GM23338 (cell line): ENCODE results near the gene MYO1A. TPM values are rescaled to one million over a fixed set of nuclear protein-coding genes. Genes with fewer than 3 reads are reported as not detected.

Experiments used
- ATAC-seq: fragments of 200-7000 bp; cut with Tn5 transposase; 3 replicates; pipeline ENCODE4 v1.9.1; 2020
- DNase-seq: peaks from one replicate; pipeline ENCODE4 v3.0.0-alpha.2; 2015; ENCODE audit warnings: low spot score
- H2AFZ ChIP-seq: fragments of 200-600 bp; sonication (generic); 2 replicates; pipeline ENCODE4 v1.8.0; 2016; ENCODE audit warnings: antibody characterized with exemption, mild to moderate bottlenecking, moderate library complexity
- H3F3A ChIP-seq: fragments of 200-600 bp; sonication (generic); replicated peaks from 2 replicates; pipeline ENCODE4 v1.8.0; 2017; ENCODE audit warnings: antibody characterized with exemption, mixed run types, low read depth
- H3K27ac ChIP-seq: fragments of 200-600 bp; sonication (generic); 2 replicates; pipeline ENCODE4 v1.6.1; 2016; ENCODE audit warnings: low read depth
- H3K27me3 ChIP-seq: fragments of 200-600 bp; sonication (generic); 2 replicates; pipeline ENCODE4 v1.8.0; 2016; ENCODE audit warnings: mild to moderate bottlenecking, mixed run types, moderate library complexity; ENCODE audit not compliant: insufficient read depth
- H3K36me3 ChIP-seq: fragments of 200-600 bp; sonication (generic); 2 replicates; pipeline ENCODE4 v1.8.0; 2016; ENCODE audit warnings: mild to moderate bottlenecking; ENCODE audit not compliant: insufficient read depth
- H3K4me1 ChIP-seq: fragments of 200-600 bp; sonication (generic); 2 replicates; pipeline ENCODE4 v1.8.0; 2016; ENCODE audit warnings: mild to moderate bottlenecking, moderate library complexity; ENCODE audit not compliant: insufficient read depth
- H3K4me2 ChIP-seq: fragments of 200-600 bp; sonication (generic); 2 replicates; pipeline ENCODE4 v1.7.1; 2017; ENCODE audit warnings: mixed run types
- H3K4me3 ChIP-seq: fragments of 200-600 bp; sonication (generic); 2 replicates; pipeline ENCODE4 v1.6.1; 2016; ENCODE audit warnings: mixed run types
- H3K79me2 ChIP-seq: fragments of 200-600 bp; sonication (generic); replicated peaks from 2 replicates; pipeline ENCODE4 v1.8.0; 2017; ENCODE audit warnings: mild to moderate bottlenecking; ENCODE audit not compliant: insufficient read depth
- H3K9me2 ChIP-seq: fragments of 200-600 bp; sonication (generic); 2 replicates; pipeline ENCODE4 v1.8.0; 2017; ENCODE audit not compliant: insufficient read depth
- H4K20me1 ChIP-seq: fragments of 200-600 bp; sonication (generic); replicated peaks from 2 replicates; pipeline ENCODE4 v1.8.0; 2017; ENCODE audit warnings: mild to moderate bottlenecking; ENCODE audit not compliant: insufficient read depth
- H3K27ac Mint-ChIP-seq: 2 replicates; pipeline ENCODE4 v1.8.0; 2020; ENCODE audit warnings: inconsistent platforms, mild to moderate bottlenecking, moderate library complexity, mixed read lengths
- H3K27me3 Mint-ChIP-seq: 3 replicates; pipeline ENCODE4 v1.8.0; 2022; ENCODE audit warnings: low read depth, mild to moderate bottlenecking, moderate library complexity, mixed read lengths, inconsistent platforms; ENCODE audit not compliant: insufficient read depth, poor library complexity
- H3K36me3 Mint-ChIP-seq: 3 replicates; pipeline ENCODE4 v1.8.0; 2021; ENCODE audit warnings: low read depth, mild to moderate bottlenecking, inconsistent platforms, moderate library complexity, mixed read lengths
- H3K4me1 Mint-ChIP-seq: 3 replicates; pipeline ENCODE4 v1.8.0; 2020; ENCODE audit warnings: mild to moderate bottlenecking, inconsistent platforms, mixed read lengths
- H3K4me3 Mint-ChIP-seq: 3 replicates; pipeline ENCODE4 v1.8.0; 2021; ENCODE audit warnings: moderate library complexity, mild to moderate bottlenecking, inconsistent platforms, mixed read lengths
- H3K9me3 Mint-ChIP-seq: 3 replicates; pipeline ENCODE4 v1.8.0; 2020; ENCODE audit warnings: moderate library complexity, mild to moderate bottlenecking, inconsistent platforms, mixed read lengths
- CREB1 ChIP-seq: fragments of 250-450 bp; sonication (Bioruptor Pico); IDR thresholded peaks from 2 replicates; pipeline ENCODE4 v1.5.0; 2020; ENCODE audit warnings: low read depth, mild to moderate bottlenecking, moderate library complexity
- CTCF ChIP-seq, 2 experiments: fragments of 200-600 bp in 1 of 2; sonication (generic) in 1 of 2; conservative IDR thresholded peaks; 2 replicates each; pipeline versions ENCODE4 v1.5.1 to v1.6.1; 2016 to 2017; ENCODE audit warnings: antibody characterized with exemption in 2 of 2, low read depth in 2 of 2, mild to moderate bottlenecking in 2 of 2, moderate library complexity in 1 of 2
- EZH2 ChIP-seq: fragments of 200-600 bp; sonication (generic); IDR thresholded peaks from one replicate; pipeline ENCODE4 v1.8.0; 2017; ENCODE audit warnings: antibody characterized with exemption, mild to moderate bottlenecking, low read depth; ENCODE audit not compliant: unreplicated experiment
- EZH2phosphoT487 ChIP-seq: fragments of 200-600 bp; sonication (generic); IDR thresholded peaks from one replicate; pipeline ENCODE4 v1.8.1; 2018; ENCODE audit warnings: antibody characterized with exemption; ENCODE audit not compliant: unreplicated experiment
- JUNB ChIP-seq: IDR thresholded peaks from one replicate; pipeline ENCODE4 v1.6.1; 2016; ENCODE audit warnings: antibody characterized with exemption; ENCODE audit not compliant: unreplicated experiment
- NANOG ChIP-seq: IDR thresholded peaks from 2 replicates; pipeline ENCODE4 v1.6.1; 2016; ENCODE audit warnings: antibody characterized with exemption, borderline replicate concordance
- POLR2AphosphoS5 ChIP-seq: IDR thresholded peaks from 2 replicates; pipeline ENCODE4 v1.6.1; 2016; ENCODE audit warnings: antibody characterized with exemption, low read depth
- STAT1 ChIP-seq: IDR thresholded peaks from one replicate; pipeline ENCODE4 v1.6.1; 2016; ENCODE audit warnings: antibody characterized with exemption; ENCODE audit not compliant: unreplicated experiment
- ZNF114 ChIP-seq: fragments of 250-450 bp; sonication (Bioruptor Pico); IDR thresholded peaks from 2 replicates; pipeline ENCODE4 v1.5.0; 2020; ENCODE audit warnings: mild to moderate bottlenecking, moderate library complexity
- ZNF331 ChIP-seq: fragments of 250-450 bp; sonication (Bioruptor Pico); IDR thresholded peaks from 2 replicates; pipeline ENCODE4 v1.5.0; 2020; ENCODE audit warnings: low read depth, mild to moderate bottlenecking, moderate library complexity
- polyA plus RNA-seq: library from polyadenylated mRNA; unstranded; fragments of >200 nt; fragmentation: Nextera tagmentation; extraction: Ambion mirVana; gene quantifications from 2 replicates; pipeline ENCODE4 v1.2.1, GENCODE V29; 2016
- total RNA-seq: library from RNA; depleted of rRNA; stranded (reverse); fragments of >200 nt; shearing (Covaris generic); gene quantifications from 2 replicates; pipeline ENCODE4 v1.2.3, GENCODE V29; 2014
- TF ChIP-seq, protein P1 (sequence below): IDR thresholded peaks from 2 replicates; pipeline ENCODE4 v1.6.1; 2016; ENCODE audit warnings: antibody characterized with exemption
- TF ChIP-seq, protein P2 (sequence below): fragments of 250-450 bp; sonication (Bioruptor Pico); IDR thresholded peaks from 2 replicates; pipeline ENCODE4 v1.5.0; 2020; ENCODE audit warnings: mild to moderate bottlenecking, moderate library complexity
- TF ChIP-seq, protein P3 (sequence below): IDR thresholded peaks from one replicate; pipeline ENCODE4 v1.6.1; 2018; ENCODE audit warnings: antibody characterized with exemption; ENCODE audit not compliant: unreplicated experiment

MYO1A gene
- total and polyA plus RNA-seq, 2 experiments from 2014 or later: not detected

DNA sequence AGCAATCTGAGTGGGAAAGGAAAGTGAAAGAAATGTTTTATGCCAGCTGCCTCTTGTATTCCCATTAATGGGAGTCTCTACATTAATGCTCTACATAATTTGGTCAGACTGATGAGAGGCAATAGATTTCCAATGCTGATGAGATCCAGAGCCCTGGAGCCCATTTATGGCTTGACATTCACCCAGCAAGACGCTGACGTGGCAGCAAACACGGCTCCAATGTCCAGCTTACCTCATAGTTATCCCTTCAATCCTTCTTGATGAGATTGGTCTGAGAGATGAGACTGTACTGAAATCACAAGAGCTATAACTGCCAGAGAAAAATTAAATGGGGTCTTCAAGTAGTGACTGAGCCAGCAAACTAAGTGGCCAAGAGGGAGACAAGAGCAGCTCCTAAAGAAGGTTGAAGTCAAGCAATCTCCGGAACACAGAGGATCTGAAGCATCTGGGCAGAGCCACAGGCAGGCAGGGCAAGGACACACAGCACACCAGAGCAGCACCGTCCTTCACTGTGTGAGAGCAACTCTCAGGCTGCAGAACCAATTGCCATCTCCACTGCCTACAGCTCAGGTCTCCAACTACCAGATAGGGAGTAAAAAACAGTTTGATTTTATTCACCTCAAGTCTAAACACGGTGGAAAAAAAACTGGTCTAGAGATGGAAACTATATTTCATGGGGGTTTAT is 7.3 kb upstream of the MYO1A start:
- H3K4me1 Mint-ChIP-seq: no peaks in the 10 kb centered on the region
- H3K27me3 ChIP-seq: no peaks in the 10 kb centered on the region
- H3K27me3 Mint-ChIP-seq: no peaks in the 10 kb centered on the region
- no peak overlapping the region for H3K4me3 ChIP-seq
- H3K36me3 ChIP-seq: peaks cover 47% of the 10 kb centered on the region
- peaks cover 8% of the 10 kb centered on the region; the same call in 1 of the 2 replicates for H4K20me1 ChIP-seq
- H2AFZ ChIP-seq: no peak overlapping the region
- H3K27ac ChIP-seq: no peak overlapping the region
- H3K36me3 Mint-ChIP-seq: peaks cover 58% of the 10 kb centered on the region
- ATAC-seq: no peak
- no peak for DNase-seq
- no peaks in the 10 kb centered on the region for H3K79me2 ChIP-seq
- H3K27ac Mint-ChIP-seq: no peak overlapping the region
- no peaks in the 10 kb centered on the region for H3K9me3 Mint-ChIP-seq
- TF ChIP-seq STAT1 (no peak), ZNF331 (CRISPR knock-in tag) (no peak), POLR2AphosphoS5 (no peak), NANOG (no peak), EZH2phosphoT487 (no peak), JUNB (no peak), CREB1 (CRISPR knock-in tag) (no peak), CTCF (conservative IDR thresholded peaks at IDR 0.05; ENCODE audit: low read depth in 2 of 2) (no peak), EZH2 (no peak), ZNF114 (no peak)
- TF ChIP-seq, protein P1, sequence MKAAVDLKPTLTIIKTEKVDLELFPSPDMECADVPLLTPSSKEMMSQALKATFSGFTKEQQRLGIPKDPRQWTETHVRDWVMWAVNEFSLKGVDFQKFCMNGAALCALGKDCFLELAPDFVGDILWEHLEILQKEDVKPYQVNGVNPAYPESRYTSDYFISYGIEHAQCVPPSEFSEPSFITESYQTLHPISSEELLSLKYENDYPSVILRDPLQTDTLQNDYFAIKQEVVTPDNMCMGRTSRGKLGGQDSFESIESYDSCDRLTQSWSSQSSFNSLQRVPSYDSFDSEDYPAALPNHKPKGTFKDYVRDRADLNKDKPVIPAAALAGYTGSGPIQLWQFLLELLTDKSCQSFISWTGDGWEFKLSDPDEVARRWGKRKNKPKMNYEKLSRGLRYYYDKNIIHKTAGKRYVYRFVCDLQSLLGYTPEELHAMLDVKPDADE: no peak
- TF ChIP-seq, protein P2, sequence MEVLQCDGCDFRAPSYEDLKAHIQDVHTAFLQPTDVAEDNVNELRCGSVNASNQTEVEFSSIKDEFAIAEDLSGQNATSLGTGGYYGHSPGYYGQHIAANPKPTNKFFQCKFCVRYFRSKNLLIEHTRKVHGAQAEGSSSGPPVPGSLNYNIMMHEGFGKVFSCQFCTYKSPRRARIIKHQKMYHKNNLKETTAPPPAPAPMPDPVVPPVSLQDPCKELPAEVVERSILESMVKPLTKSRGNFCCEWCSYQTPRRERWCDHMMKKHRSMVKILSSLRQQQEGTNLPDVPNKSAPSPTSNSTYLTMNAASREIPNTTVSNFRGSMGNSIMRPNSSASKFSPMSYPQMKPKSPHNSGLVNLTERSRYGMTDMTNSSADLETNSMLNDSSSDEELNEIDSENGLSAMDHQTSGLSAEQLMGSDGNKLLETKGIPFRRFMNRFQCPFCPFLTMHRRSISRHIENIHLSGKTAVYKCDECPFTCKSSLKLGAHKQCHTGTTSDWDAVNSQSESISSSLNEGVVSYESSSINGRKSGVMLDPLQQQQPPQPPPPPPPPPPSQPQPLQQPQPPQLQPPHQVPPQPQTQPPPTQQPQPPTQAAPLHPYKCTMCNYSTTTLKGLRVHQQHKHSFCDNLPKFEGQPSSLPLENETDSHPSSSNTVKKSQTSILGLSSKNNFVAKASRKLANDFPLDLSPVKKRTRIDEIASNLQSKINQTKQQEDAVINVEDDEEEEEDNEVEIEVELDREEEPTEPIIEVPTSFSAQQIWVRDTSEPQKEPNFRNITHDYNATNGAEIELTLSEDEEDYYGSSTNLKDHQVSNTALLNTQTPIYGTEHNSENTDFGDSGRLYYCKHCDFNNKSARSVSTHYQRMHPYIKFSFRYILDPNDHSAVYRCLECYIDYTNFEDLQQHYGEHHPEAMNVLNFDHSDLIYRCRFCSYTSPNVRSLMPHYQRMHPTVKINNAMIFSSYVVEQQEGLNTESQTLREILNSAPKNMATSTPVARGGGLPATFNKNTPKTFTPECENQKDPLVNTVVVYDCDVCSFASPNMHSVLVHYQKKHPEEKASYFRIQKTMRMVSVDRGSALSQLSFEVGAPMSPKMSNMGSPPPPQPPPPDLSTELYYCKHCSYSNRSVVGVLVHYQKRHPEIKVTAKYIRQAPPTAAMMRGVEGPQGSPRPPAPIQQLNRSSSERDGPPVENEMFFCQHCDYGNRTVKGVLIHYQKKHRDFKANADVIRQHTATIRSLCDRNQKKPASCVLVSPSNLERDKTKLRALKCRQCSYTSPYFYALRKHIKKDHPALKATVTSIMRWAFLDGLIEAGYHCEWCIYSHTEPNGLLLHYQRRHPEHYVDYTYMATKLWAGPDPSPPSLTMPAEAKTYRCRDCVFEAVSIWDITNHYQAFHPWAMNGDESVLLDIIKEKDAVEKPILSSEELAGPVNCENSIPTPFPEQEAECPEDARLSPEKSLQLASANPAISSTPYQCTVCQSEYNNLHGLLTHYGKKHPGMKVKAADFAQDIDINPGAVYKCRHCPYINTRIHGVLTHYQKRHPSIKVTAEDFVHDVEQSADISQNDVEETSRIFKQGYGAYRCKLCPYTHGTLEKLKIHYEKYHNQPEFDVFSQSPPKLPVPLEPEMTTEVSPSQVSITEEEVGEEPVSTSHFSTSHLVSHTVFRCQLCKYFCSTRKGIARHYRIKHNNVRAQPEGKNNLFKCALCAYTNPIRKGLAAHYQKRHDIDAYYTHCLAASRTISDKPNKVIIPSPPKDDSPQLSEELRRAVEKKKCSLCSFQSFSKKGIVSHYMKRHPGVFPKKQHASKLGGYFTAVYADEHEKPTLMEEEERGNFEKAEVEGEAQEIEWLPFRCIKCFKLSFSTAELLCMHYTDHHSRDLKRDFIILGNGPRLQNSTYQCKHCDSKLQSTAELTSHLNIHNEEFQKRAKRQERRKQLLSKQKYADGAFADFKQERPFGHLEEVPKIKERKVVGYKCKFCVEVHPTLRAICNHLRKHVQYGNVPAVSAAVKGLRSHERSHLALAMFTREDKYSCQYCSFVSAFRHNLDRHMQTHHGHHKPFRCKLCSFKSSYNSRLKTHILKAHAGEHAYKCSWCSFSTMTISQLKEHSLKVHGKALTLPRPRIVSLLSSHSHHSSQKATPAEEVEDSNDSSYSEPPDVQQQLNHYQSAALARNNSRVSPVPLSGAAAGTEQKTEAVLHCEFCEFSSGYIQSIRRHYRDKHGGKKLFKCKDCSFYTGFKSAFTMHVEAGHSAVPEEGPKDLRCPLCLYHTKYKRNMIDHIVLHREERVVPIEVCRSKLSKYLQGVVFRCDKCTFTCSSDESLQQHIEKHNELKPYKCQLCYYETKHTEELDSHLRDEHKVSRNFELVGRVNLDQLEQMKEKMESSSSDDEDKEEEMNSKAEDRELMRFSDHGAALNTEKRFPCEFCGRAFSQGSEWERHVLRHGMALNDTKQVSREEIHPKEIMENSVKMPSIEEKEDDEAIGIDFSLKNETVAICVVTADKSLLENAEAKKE (CRISPR knock-in tag): no peak
- TF ChIP-seq, protein P3, sequence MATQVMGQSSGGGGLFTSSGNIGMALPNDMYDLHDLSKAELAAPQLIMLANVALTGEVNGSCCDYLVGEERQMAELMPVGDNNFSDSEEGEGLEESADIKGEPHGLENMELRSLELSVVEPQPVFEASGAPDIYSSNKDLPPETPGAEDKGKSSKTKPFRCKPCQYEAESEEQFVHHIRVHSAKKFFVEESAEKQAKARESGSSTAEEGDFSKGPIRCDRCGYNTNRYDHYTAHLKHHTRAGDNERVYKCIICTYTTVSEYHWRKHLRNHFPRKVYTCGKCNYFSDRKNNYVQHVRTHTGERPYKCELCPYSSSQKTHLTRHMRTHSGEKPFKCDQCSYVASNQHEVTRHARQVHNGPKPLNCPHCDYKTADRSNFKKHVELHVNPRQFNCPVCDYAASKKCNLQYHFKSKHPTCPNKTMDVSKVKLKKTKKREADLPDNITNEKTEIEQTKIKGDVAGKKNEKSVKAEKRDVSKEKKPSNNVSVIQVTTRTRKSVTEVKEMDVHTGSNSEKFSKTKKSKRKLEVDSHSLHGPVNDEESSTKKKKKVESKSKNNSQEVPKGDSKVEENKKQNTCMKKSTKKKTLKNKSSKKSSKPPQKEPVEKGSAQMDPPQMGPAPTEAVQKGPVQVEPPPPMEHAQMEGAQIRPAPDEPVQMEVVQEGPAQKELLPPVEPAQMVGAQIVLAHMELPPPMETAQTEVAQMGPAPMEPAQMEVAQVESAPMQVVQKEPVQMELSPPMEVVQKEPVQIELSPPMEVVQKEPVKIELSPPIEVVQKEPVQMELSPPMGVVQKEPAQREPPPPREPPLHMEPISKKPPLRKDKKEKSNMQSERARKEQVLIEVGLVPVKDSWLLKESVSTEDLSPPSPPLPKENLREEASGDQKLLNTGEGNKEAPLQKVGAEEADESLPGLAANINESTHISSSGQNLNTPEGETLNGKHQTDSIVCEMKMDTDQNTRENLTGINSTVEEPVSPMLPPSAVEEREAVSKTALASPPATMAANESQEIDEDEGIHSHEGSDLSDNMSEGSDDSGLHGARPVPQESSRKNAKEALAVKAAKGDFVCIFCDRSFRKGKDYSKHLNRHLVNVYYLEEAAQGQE: no peak
- H3K4me2 ChIP-seq: no peak overlapping the region
- no peak overlapping the region for H3K4me3 Mint-ChIP-seq
- no peaks in the 10 kb centered on the region for H3K4me1 ChIP-seq
- H3F3A ChIP-seq: peaks cover 9% of the 10 kb centered on the region; the same call in 1 of the 2 replicates
- no peaks in the 10 kb centered on the region for H3K9me2 ChIP-seq
